ENCODE results near the gene PPT2. TPM values are rescaled to one million over a fixed set of nuclear protein-coding genes. Genes with fewer than 3 reads are reported as not detected.

PPT2 gene
- total RNA-seq, 3 donors from 2014 or later: 16.8 to 37.2 (median 34.4) TPM

GRCh38 chr6:32118782-32119628 lies 34.9 kb upstream of the PPT2 start:
- DNase-seq: peak; percentile 86 to 92 (median 91)

GRCh38 chr6:32120573-32121059 lies 33.3 kb upstream of the PPT2 start:
- Histone ChIP-seq H3K9me3 (no peaks in the 10 kb centered on the region), H3K36me3 (ENCODE audit: low read depth) (no peaks in the 10 kb centered on the region), H3K4me3 (no peak overlapping the region), H3K4me1 (ENCODE audit: low read depth) (peaks cover 7% of the 10 kb centered on the region)
- no peak for DNase-seq
- TF ChIP-seq, protein P1, sequence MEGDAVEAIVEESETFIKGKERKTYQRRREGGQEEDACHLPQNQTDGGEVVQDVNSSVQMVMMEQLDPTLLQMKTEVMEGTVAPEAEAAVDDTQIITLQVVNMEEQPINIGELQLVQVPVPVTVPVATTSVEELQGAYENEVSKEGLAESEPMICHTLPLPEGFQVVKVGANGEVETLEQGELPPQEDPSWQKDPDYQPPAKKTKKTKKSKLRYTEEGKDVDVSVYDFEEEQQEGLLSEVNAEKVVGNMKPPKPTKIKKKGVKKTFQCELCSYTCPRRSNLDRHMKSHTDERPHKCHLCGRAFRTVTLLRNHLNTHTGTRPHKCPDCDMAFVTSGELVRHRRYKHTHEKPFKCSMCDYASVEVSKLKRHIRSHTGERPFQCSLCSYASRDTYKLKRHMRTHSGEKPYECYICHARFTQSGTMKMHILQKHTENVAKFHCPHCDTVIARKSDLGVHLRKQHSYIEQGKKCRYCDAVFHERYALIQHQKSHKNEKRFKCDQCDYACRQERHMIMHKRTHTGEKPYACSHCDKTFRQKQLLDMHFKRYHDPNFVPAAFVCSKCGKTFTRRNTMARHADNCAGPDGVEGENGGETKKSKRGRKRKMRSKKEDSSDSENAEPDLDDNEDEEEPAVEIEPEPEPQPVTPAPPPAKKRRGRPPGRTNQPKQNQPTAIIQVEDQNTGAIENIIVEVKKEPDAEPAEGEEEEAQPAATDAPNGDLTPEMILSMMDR (IDR thresholded peaks at IDR 0.05): no peak
- intact Hi-C loops (cut with DNase I, micrococcal nuclease): no loop called here
- no peak for ATAC-seq

More at GRCh38 chr6:32118782-32119628, 34.9 kb upstream of the PPT2 start:
- Histone ChIP-seq H3K4me1 (ENCODE audit: low read depth) (peaks cover 7% of the 10 kb centered on the region), H3K9me3 (no peaks in the 10 kb centered on the region), H3K36me3 (ENCODE audit: low read depth) (no peaks in the 10 kb centered on the region), H3K4me3 (peak overlapping the region; percentile 6)
- TF ChIP-seq, protein P1 (IDR thresholded peaks at IDR 0.05): peak; percentile 81
- intact Hi-C loops (cut with DNase I, micrococcal nuclease): no loop called here
- ATAC-seq: peak; percentile 94

DNA sequence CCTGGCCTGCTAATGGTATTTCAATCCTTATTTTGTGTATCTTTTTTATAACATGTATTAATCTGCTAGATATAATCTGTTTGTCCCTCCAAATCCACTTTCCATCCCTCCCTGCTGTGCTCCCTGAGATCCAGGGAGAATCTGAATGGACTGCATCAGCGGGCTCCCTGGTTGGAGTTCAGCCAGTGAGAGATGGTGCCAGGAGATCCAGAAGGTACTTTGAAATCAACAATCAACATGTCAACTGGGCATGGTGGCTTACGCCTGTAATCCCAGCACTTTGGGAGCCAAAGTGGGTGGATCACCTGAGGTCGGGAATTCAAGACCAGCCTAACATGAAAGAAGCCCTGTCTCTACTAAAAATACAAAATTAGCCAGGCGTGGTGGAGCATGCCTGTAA lies 30.3 kb upstream of the PPT2 start:
- intact Hi-C loops (cut with DNase I, micrococcal nuclease): no loop called here
- no peak overlapping the region for H3K4me3 ChIP-seq
- peaks cover 24% of the 10 kb centered on the region for H3K4me1 ChIP-seq (ENCODE audit: low read depth)
- no peaks in the 10 kb centered on the region for H3K9me3 ChIP-seq
- TF ChIP-seq, protein P1 (IDR thresholded peaks at IDR 0.05): no peak
- H3K36me3 ChIP-seq (ENCODE audit: low read depth): no peaks in the 10 kb centered on the region
- no peak for DNase-seq
- ATAC-seq: no peak

- TF ChIP-seq, protein P1 (IDR thresholded peaks at IDR 0.05): no peak
- ATAC-seq: no peak
- Histone ChIP-seq H3K4me1 (ENCODE audit: low read depth) (peaks cover 25% of the 10 kb centered on the region), H3K9me3 (no peaks in the 10 kb centered on the region), H3K4me3 (no peak overlapping the region), H3K36me3 (ENCODE audit: low read depth) (no peaks in the 10 kb centered on the region)
- intact Hi-C loops (cut with DNase I, micrococcal nuclease): no loop called here
- DNase-seq: no peak
Measured at GRCh38 chr6:32126880-32127279, 27.1 kb upstream of the PPT2 start.

GRCh38 chr6:32127409-32127716 lies 26.6 kb upstream of the PPT2 start:
- no peak for ATAC-seq
- TF ChIP-seq, protein P1 (IDR thresholded peaks at IDR 0.05): no peak

More at GRCh38 chr6:32127409-32127716, 26.6 kb upstream of the PPT2 start:
- H3K36me3 ChIP-seq (ENCODE audit: low read depth): no peaks in the 10 kb centered on the region
- H3K4me1 ChIP-seq (ENCODE audit: low read depth): peaks cover 25% of the 10 kb centered on the region
- DNase-seq: no peak
- intact Hi-C loops (cut with DNase I, micrococcal nuclease): no loop called here
- peak overlapping the region; percentile 80 for H3K4me3 ChIP-seq
- no peaks in the 10 kb centered on the region for H3K9me3 ChIP-seq

All from mucosa of descending colon (tissue), 3 donors.